GM21576 (cell line): Measurements from ENCODE around the gene FRMD8.
"Not testable (repeated sequence)": the region's sequence is repeated elsewhere in the genome, so short reads cannot be mapped to it uniquely, and the experiment has no call there.

Source experiments
- ATAC-seq: cut with Tn5 transposase; IDR thresholded peaks from one replicate; pipeline ENCODE4 v1.9.1; 2021; ENCODE audit warnings: mild to moderate bottlenecking, moderate library complexity; ENCODE audit not compliant: unreplicated experiment

Gene FRMD8

DNA sequence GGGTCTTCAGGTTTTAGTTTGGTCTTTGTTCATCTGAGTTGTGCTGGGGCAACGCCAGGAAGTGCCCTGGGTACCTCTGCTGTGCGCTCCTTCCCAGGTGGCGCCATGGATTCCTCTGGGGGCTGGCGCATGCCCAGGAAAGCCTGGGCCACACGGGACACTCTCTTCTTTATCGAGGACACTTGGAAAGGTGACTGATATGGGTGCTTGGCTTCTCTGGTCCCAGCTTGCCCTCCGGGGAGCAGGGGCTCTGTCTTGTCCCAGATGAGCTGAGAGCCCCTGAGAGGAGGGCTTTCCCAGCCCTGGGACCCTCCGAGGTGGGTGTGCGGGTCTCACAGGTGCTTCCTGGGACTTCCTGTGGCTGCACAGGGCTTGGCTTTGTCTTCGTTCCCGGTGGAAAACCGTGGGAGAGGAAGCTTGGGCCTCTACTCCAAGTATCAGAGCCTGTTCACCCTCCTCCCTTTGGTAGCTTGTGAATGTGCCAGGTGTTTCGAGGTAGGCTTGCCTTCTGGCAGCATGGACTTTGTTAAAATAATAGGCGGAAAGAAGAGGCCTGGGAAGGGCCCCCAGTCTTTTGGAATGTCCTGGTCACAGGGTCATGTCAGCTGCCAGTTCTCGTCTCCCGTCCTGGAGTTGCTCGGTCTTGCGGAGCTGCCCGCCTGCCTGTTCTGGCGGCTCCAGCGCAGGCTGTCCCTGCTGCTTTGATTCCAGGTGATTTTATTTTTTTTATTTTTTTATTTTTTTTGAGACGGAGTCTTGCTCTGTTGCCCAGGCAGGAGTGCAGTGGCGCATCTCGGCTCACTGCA, 26.0 kb downstream of the FRMD8 start:
- no peak for ATAC-seq

DNA sequence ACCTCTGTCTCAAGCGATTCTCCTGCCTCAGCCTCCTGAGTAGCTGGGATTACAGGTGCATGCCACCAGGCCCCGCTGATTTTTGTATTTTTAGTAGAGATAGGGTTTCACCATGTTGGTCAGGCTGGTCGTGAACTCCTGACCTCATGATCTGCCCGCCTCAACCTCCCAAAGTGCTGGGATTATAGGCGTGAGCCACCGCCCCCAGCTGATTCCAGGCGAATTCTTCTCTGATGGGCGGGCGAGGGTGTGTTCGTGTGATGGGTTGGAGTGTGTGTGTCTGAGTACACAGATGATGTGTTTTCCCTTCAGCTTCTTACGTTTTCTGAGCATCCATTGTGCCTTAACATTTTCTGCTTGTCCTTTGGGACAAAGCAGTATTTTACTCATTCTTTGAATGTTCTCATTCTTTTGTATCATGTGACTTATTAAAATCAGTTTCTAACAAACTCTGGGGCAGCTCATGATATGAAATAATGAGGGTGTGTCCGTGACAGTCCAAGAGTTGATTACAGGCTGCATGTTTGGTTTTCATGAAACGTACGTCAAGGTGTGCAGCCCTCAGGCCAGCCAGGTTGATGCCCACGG, 26.7 kb downstream of the FRMD8 start:
- not testable (repeated sequence) for ATAC-seq

DNA sequence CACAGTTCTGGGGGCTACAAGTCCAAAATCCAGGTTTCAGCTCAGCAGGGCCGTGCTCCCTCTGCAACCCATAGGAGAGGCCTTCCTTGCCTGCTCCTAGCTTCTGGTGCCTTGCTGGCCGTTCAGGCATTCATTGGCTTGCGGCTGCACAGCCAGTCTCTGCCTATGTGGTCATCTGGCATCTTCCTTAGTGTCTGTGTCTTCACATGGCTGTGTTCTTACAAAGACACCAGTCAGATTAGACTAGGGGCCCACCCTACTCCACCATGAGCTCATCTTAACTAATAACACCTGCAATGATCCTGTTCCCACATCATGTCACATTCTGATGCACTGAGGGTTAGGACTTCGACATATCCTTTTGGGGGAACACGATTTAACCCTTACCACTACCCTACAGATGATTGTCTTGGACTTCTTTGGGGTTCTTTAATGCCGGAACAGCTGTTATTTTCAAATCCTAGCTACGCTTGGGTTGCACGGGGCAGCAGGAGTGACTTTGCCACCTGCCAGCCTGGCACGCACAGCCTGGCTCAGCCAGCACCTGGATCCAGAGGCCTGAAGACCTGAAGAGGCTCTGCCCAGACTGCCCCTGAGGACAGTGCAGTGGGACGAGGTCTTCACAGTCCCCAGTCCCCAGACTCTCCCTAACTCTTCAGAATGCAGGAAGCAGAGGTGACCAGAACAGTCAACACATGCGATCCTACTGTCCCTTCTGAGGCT, 28.5 kb downstream of the FRMD8 start:
- no peak for ATAC-seq

DNA sequence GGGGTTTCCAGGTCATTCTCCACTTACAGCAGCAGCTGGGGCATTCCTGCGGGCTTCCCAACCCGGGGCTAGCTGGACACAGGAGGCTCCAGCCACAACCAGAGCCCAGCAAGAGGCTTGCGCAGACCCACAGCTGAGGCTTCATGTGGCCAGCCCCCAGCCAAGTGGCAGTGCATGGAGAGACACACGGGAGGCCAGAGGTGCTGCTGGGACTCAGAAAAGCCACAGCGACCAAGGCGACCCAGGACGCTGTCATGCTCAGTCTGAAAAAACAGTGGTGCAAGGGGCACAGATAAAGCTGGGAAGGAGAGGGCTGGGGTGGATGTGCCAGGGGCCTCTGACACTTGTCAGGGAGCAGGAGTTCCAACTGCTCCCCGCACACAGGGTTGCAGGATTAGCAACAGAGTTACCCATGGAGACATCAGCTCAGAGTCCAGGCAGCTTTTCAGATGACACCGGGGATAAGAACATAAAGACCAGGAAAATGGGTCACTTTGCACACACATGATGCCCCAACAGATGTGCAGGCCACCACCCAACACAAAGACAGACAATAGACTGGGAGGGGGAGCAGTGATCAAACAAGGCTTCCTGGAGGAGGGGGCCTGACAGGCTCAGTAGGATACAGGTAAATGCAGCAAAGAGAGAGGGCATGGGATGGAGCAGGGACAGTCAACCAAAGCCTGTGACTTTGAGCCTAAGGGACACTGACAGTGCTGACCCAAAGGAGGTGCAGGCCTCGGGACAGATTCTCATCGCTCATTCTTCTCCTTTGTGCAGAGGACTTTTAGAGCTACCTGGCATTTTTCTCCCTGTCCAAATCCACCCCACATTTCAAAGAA, 29.3 kb downstream of the FRMD8 start:
- no peak for ATAC-seq

DNA sequence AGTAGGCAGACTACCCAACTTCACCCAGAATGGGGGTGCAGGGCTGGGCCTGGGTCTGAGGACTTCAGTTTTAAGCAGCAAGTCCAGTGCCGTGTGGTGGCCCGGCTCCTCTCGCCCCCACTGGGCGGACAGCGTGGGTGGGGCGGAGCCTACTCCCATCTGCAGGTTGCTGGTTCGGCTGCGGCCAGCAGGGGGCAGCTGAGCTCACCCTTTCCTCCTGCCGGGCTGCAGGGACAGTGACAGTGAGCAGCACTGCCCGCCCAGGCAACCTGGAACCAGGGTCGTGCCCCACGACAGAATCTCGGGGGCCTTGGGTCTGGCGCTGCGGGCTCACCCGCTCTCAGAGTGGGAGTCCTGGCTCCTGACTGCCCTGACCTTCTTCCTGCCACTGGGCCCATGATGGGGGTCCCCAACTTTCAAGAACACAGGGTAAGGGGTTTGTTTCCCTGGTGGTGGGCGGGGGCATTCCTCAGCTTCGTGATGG, 29.9 kb downstream of the FRMD8 start:
- ATAC-seq, result peak; percentile 32

DNA sequence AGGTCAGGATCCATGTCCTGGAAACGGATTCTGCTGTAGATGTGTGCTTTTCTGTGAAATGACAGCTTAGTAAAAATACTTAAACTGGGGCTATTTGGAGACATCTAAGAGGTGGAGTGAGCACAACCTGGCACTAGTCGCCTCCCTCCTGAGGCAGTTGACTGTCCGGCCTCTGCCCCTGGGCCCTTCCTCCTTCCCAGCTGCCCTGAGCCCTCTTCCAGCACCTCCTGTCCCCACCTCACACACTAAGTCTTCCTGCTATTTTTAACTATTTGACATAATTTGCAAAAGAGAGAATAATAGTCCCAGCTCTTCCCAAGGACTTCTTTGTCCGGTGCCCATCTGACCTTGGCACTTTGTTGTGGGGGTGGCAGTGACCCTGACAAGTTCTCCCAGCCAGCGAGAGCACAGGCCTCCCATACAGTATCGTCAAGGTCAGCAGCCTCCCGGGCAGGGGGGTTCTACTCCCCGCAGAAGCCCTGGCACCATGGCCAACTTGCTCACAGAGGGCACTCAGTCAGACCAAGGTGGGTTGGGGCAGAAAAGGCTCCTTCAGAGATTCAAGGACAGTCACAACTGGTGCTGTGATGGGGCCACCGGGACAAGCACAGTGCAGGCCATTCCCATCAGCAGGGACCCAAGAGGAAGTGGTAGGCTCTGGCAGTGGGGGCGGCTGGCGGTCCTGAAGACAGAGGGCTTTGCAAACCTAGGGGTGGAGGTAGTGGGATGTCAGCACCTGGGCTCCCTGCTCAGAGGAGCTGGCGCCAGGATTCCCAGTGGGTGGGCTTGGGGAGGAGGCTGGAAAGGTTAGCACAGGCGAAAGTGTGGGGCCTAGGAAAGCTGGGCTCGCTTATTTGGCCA, 30.6 kb downstream of the FRMD8 start:
- ATAC-seq, result no peak

DNA sequence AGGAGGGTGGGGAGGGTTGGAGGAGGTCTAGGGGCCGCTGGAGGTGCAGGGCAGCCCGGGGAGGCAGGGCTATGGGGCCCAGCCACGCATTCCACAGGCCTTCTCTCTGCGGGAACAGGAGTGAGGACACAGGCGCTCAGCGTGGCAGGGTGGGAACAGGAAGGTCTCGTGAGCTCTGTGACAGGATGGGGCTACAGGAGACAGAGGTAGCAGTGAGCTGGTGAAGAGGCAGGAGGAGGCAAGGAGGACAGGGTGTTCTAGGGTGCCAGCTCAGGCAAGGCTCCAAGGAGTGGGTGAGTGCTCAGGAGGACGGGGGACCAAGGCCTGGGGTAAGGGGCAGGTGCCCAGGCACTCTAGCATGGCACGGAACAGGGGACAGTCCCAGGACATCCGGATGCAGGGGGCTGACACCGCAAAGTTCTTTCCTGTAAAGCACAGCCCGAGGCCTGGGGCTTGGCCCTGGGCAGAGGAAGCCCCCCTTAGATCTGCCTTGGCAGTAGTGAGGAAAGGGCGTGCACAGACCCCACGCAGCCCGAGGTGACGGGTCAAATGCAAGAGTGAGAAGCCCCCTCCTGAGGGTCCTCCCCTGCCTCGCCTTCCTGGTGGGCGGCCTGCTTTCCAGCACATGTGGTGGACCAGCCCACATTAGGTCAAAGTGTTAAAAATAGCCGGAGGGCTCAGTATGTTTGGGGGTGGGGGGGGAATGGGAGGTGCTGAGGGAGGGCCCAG, 31.4 kb downstream of the FRMD8 start:
- ATAC-seq, result no peak

DNA sequence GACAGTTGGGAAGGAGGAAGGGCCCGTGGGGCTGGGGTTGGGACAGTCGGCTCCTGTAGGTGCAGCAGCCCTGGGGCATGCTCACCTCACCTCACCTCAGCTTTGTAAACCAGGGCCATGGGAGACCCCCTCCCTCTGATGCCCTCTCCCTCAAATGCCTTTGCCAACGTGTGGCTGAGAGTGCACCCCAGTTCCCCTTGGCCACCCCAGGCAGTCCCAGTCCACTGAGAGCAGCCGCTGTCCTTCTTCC, 31.9 kb downstream of the FRMD8 start:
- no peak for ATAC-seq

DNA sequence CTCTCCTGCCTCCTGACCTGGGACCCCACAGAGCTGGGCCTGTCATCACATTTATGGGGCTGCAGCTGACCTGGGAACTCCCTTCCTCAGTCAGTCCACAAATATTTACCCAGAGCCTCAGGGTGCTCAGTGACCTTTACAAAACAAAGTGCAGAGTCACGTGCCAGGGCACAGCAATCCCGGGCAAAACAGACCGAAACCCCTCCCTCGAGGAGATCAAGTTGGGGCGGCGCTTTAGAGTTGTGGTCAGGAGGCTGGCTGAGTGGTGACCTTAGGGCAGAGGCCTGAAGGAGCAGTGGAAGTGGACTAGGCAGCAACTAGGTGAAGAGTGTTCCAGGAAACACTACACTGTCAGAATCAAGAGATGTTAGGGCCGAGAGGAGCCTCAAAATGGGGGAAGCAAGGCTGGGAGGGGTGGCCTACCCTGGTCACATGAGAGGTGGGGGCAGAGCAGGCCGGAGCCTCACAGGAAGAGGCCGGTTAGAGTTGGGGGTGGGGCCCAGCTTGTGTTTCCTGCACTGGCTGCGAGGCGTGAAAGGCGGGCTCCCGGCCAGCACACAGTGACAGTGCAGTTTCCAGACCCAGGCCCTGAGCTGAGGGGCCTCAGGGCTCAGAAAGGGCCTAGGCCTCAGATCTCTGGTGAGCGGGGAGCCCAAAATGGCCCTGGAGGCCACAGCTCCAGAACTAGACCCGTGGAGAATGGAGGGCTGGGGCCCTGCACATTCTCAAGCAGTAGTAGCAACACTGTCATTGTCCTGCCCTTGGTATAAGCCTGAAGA, 32.4 kb downstream of the FRMD8 start:
- ATAC-seq, result peak; percentile 34

DNA sequence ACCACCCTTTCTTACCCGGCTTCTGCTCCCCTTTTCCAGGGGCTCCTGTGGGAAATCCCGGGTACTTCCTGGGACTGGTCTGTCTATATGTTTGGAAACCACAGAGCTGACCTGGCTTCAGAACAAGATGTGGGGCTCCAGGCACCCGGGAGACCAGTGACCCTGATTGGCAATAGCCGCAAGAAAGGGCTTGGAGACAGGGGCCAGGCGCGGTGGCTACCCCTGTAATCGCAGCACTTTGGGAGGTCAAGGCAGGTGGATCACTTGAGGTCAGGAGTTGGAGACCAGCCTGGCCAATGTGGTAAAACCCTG, 33.0 kb downstream of the FRMD8 start:
- no peak for ATAC-seq

DNA sequence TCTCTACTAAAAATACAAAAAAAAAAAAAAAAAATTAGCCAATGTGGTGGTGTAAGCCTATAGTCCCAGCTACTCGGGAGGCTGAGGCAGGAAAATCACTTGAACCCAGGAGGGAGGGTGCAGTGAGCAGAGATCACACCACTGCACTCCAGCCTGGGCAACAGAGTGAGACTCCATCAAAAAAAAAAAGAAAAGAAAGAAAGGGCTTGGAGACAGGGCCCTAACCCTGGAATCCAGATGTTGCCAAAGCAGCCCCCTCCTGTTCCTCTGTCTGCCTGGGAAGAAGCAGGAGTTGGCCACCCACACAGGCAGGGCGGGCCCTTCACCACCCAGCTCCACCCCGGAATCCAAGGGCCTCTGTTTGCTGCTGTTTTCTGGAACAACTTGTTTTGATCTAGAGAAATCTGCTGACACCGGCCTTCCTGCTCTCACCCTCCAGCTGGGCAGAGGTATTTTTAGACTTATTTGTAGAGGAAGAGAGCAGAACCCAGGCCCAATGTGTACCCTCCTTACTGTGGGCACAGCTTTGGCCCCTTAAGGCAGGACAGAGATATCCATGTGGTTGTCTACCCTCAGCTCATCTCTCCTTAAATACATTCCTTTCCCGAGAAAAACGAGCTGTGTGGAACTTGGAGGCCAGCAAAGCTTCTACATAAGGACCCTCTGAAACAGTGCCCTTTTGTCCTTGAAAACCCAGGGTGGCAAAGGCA, 33.5 kb downstream of the FRMD8 start:
- no peak for ATAC-seq

DNA sequence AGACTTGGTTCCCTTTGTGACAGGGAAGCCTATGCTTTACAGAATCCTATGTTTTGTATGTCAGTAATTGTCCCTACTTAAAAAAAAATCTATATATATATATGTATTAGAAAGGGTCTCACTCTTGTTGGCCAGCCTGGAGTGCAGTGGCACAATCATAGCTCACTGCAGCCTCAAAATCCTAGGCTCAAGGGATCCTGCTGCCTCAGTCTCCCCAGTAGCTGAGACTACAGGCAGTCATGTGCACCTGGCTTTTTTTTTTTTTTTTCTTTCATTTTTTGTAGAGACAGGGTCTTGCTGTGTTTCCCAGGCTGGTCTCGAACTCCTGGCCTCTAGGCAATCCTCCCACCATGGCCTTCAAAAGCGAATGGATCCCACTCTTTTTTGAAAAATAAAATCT, 34.1 kb downstream of the FRMD8 start:
- ATAC-seq, result no peak

DNA sequence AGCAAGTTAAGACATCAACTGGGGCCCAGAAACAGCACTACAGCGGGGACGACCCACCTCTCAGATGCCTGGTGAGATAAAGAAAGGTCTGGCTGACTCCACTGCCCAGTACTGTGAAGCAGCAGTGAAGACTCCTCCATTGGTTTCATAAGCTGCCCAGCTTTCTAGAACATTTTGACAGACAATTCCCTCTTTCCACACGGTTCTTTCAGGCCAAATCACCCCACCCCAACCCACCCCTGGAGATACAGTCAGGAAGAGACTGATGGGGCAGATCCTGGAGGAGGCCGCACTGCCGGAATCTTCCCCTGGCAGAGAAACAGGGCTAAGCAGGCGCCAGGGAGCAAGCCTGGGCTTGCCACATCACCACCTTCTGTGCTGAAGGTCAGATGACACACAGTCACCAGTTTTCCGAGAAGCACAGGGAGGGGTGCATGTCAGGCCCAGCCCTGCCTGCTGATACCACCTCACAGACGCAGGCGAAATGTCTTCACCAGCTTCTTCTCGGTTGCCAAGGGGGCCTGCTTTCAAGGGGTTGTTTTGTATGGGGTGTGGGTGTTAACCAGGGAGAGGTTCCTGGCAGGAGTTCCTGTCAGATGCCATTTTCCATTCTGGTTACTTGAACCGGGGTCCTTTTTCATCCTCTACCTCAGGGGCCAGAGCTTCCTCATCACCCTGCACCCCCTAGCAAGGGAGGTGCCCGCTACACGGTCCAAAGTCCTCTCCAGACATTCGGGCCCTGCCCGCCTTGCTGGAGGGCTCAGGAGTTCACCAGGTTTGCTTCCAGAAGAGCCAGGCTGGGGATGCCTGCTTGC, 34.7 kb downstream of the FRMD8 start:
- ATAC-seq, result no peak

DNA sequence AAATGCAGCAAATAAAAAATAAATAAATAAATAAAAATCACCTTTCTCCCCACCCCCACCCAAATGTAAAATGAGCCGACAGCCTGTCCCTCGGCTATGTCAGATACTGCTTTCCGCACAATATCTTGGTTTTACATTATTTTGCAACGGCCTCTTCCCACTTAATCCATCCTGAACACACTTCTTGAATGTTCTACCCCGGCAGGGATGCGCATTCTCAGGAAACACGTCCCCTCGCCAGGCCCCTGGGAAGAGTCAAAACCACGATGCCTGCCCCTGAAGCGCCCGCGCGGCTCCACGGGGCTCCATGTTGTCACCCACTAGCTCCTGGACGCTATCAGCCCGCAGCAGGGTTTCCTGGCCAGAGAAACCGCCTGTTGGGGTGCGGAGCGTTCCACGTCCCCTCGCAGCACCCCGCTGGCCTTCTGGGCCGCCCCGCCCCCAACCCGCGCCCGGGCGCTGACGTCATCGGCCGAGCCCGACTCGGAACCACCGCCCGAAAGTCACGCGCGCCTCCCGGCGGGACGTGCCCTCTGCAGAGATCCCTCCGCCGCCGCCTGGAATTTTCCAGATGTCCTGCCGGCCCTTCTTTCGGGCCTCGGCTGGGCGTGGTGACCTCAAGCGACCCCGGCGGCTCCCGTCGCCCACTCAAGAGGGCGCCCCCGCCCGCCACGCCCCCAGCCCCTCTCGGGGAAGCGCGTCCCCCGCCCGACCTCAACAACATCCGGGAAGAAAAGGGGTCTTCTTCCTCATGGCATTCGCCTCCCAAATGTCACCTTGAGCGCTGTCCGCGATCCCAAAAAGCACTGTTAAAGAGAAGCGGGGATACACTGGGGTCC, 35.6 kb downstream of the FRMD8 start:
- ATAC-seq, result no peak

DNA sequence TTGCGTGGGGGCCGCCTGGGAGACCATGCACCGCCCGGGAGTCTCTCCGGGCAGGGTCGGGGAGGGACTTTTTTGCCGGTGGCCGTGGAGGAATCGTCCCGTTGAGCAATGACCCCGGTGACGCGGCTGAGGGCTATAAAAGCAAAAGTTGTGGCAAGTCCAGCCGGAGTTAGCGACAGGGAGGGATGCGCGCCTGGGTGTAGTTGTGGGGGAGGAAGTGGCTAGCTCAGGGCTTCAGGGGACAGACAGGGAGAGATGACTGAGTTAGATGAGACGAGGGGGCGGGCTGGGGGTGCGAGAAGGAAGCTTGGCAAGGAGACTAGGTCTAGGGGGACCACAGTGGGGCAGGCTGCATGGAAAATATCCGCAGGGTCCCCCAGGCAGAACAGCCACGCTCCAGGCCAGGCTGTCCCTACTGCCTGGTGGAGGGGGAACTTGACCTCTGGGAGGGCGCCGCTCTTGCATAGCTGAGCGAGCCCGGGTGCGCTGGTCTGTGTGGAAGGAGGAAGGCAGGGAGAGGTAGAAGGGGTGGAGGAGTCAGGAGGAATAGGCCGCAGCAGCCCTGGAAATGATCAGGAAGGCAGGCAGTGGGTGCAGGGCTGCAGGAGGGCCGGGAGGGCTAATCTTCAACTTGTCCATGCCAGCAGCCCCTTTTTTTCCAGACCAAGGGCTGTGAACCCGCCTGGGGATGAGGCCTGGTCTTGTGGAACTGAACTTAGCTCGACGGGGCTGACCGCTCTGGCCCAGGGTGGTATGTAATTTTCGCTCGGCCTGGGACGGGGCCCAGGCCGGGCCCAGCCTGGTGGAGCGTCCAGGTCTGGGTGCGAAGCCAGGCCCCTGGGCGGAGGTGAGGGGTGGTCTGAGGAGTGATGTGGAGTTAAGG, 36.4 kb downstream of the FRMD8 start, which contains the start of gene NEAT1:
NEAT1 (plus strand) TSS at position 166 of the 883 bp plus-strand sequence.
- ATAC-seq, result no peak
